ENCODE measurements around the gene AMN1. TPM values are rescaled to one million over a fixed set of nuclear protein-coding genes. Genes with fewer than 3 reads are reported as not detected.

The AMN1 gene
- total RNA-seq, 2 experiments from 2014 or later = 6.9 to 8.5 TPM

- DNase-seq (no peak), ATAC-seq (ENCODE audit: poor library complexity) (peak; percentile 3)
- no peaks in the 10 kb centered on the region for H3K36me3 ChIP-seq (ENCODE audit: insufficient read depth, low read length)
- CTCF ChIA-PET = interaction anchor here (0.8 to 2.0 kb wide), 3 partner anchors 24 to 1097 kb away, joined by 3 to 5 read pairs (median 5); partner anchors contain the start of gene YARS2
- H3K4me3 ChIP-seq (ENCODE audit: low read length) = peak overlapping the region; percentile 68
- Mint-ChIP-seq H3K4me1 (ENCODE audit: low read depth) (peaks cover 19% of the 10 kb centered on the region), H3K36me3 (ENCODE audit: low read depth) (peaks cover 4% of the 10 kb centered on the region), H3K27me3 (no peaks in the 10 kb centered on the region), H3K4me3 (peak overlapping the region; percentile 99), H3K9me3 (no peaks in the 10 kb centered on the region), H3K27ac (peak overlapping the region; percentile 97)
- H3K27ac ChIP-seq (ENCODE audit: low read depth in 1 of 2, low read length in 2 of 2) = peak overlapping the region; percentile 18 to 68
- POLR2A ChIA-PET = interaction anchor here (0.8 to 4.4 kb wide), 12 partner anchors 24 to 1097 kb away, joined by 3 to 52 read pairs (median 5); partner anchors contain the start of genes AMN1, RESF1, SINHCAF and YARS2
- TF ChIP-seq CTCF (IDR thresholded peaks at IDR 0.05) = no peak
- peaks cover 14% of the 10 kb centered on the region for H3K4me1 ChIP-seq (ENCODE audit: insufficient read depth, low read length)
- H3K27me3 ChIP-seq (ENCODE audit: control insufficient read depth in 1 of 2, insufficient read depth in 2 of 2, low read length in 2 of 2) = no peaks in the 10 kb centered on the region
- intact Hi-C loops (cut with DNase I, micrococcal nuclease) = loop anchor here (1.0 to 10.0 kb wide), 14 partner anchors 24 to 1096 kb away; partner anchors contain the start of genes AMN1 (in 1 of the 2), BICD1 (in 1 of the 2), CAPRIN2 (in 1 of the 2) and DNM1L (in 1 of the 2)
- no peaks in the 10 kb centered on the region for H3K9me3 ChIP-seq (ENCODE audit: control insufficient read depth in 1 of 2, insufficient read depth in 1 of 2, low read length in 2 of 2)
Measured at GRCh38 chr12:31658471-31659086, 70.2 kb downstream of the AMN1 start.

- peak overlapping the region; percentile 15 for H3K27ac Mint-ChIP-seq
- POLR2A ChIA-PET = interaction anchor here (1.0 to 4.4 kb wide), 2 partner anchors 304 to 310 kb away, joined by 3 to 52 read pairs; partner anchors contain the start of gene RESF1
Measured at GRCh38 chr12:31655792-31656191, 73.0 kb downstream of the AMN1 start.

DNA sequence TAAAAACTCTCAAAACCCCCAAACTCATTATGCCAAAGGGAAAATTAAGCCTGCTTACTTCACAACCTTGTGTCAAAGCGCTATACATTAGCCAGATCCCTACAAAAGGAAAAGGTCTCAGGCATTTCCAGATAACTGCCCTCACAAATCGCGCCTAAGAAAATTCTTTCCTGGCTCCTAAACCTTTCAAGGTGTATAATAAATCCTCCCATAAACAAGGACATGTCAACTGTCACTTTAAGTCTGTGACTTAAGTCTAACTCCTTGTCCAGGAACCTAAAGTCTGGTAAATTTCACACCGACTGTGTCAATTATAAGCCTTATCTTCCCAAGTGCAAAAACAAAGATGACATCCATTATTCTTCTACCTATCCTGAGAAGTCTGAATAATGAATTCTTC lies 73.6 kb downstream of the AMN1 start:
- H3K9me3 Mint-ChIP-seq = no peaks in the 10 kb centered on the region

More at GRCh38 chr12:31655792-31656191, 73.0 kb downstream of the AMN1 start:
- CTCF ChIA-PET = no interaction called here
- peaks cover 22% of the 10 kb centered on the region for H3K4me1 ChIP-seq (ENCODE audit: insufficient read depth, low read length)
- Mint-ChIP-seq H3K9me3 (no peaks in the 10 kb centered on the region), H3K27me3 (no peaks in the 10 kb centered on the region), H3K4me1 (ENCODE audit: low read depth) (peaks cover 25% of the 10 kb centered on the region), H3K4me3 (no peak overlapping the region), H3K36me3 (ENCODE audit: low read depth) (peaks cover 4% of the 10 kb centered on the region)
- no peaks in the 10 kb centered on the region for H3K9me3 ChIP-seq (ENCODE audit: control insufficient read depth in 1 of 2, insufficient read depth in 1 of 2, low read length in 2 of 2)
- no peaks in the 10 kb centered on the region for H3K27me3 ChIP-seq (ENCODE audit: control insufficient read depth in 1 of 2, insufficient read depth in 2 of 2, low read length in 2 of 2)
- DNase-seq (no peak), ATAC-seq (ENCODE audit: poor library complexity) (no peak)
- no peak for TF ChIP-seq CTCF (IDR thresholded peaks at IDR 0.05)
- H3K36me3 ChIP-seq (ENCODE audit: insufficient read depth, low read length) = no peaks in the 10 kb centered on the region
- H3K27ac ChIP-seq (ENCODE audit: low read depth in 1 of 2, low read length in 2 of 2) = no peak overlapping the region
- intact Hi-C loops (cut with DNase I, micrococcal nuclease) = loop anchor here (2.0 to 10.0 kb wide), 9 partner anchors 239 to 1099 kb away; partner anchors contain the start of genes DNM1L (in 2 of the 2), BICD1 (in 1 of the 2), CAPRIN2 (in 1 of the 2) and IPO8 (in 1 of the 2)
- no peak overlapping the region for H3K4me3 ChIP-seq (ENCODE audit: low read length)

More for the DNA sequence above, 73.6 kb downstream of the AMN1 start:
- Histone ChIP-seq H3K4me1 (ENCODE audit: insufficient read depth, low read length) (peaks cover 22% of the 10 kb centered on the region), H3K36me3 (ENCODE audit: insufficient read depth, low read length) (no peaks in the 10 kb centered on the region), H3K9me3 (ENCODE audit: control insufficient read depth in 1 of 2, insufficient read depth in 1 of 2, low read length in 2 of 2) (no peaks in the 10 kb centered on the region), H3K27me3 (ENCODE audit: control insufficient read depth in 1 of 2, insufficient read depth in 2 of 2, low read length in 2 of 2) (no peaks in the 10 kb centered on the region), H3K4me3 (ENCODE audit: low read length) (no peak overlapping the region), H3K27ac (ENCODE audit: low read depth in 1 of 2, low read length in 2 of 2) (no peak overlapping the region)
- H3K36me3 Mint-ChIP-seq (ENCODE audit: low read depth) = peaks cover 4% of the 10 kb centered on the region
- no peak for DNase-seq
- H3K4me3 Mint-ChIP-seq = no peak overlapping the region
- peaks cover 22% of the 10 kb centered on the region for H3K4me1 Mint-ChIP-seq (ENCODE audit: low read depth)
- no peak for ATAC-seq (ENCODE audit: poor library complexity)
- H3K27ac Mint-ChIP-seq = no peak overlapping the region
- ChIA-PET POLR2A (no interaction called here), CTCF (no interaction called here)
- TF ChIP-seq CTCF (IDR thresholded peaks at IDR 0.05) = no peak
- intact Hi-C loops (cut with DNase I, micrococcal nuclease) = loop anchor here (5.0 to 10.0 kb wide), 8 partner anchors 240 to 1100 kb away; partner anchors contain the start of genes BICD1 (in 1 of the 2), CAPRIN2 (in 1 of the 2), DNM1L (in 1 of the 2) and IPO8 (in 1 of the 2)
- no peaks in the 10 kb centered on the region for H3K27me3 Mint-ChIP-seq

Data from CD4-positive, alpha-beta T cell (primary cell).